HepG2 (cell line): Measurements from ENCODE around the gene CYB561. TPM values are rescaled to one million over a fixed set of nuclear protein-coding genes. Genes with fewer than 3 reads are reported as not detected.

Experiments used
- AHR ChIP-seq: IDR thresholded peaks from 2 replicates; pipeline ENCODE4 v1.6.1; 2018; ENCODE audit warnings: missing genetic modification reagents, missing compliant biosample characterization
- ASH2L ChIP-seq: fragments of 300-600, 200-600 bp; sonication (generic); IDR thresholded peaks from 2 replicates; pipeline ENCODE4 v1.7.0; 2017; ENCODE audit warnings: low read depth, mild to moderate bottlenecking, moderate library complexity, mixed read lengths, low read length; ENCODE audit not compliant: insufficient read length
- ATF4 ChIP-seq, 2 experiments: fragments of 450-650 bp in 1 of 2; sonication (generic) in 1 of 2; formaldehyde crosslinking; IDR thresholded peaks; 2 replicates each; pipeline versions ENCODE4 v1.5.0 to v1.8.0; 2020 to 2022; ENCODE audit warnings: mild to moderate bottlenecking in 1 of 2, missing genetic modification reagents in 1 of 2
- BCLAF1 ChIP-seq: fragments of 450-650 bp; IDR thresholded peaks from 2 replicates; pipeline ENCODE4 v1.6.1; 2017; ENCODE audit warnings: mild to moderate bottlenecking
- HBP1 ChIP-seq: IDR thresholded peaks from 2 replicates; pipeline ENCODE4 v1.6.1; 2016; ENCODE audit warnings: low read depth, control low read depth
- HHEX ChIP-seq: IDR thresholded peaks from 2 replicates; pipeline ENCODE4 v1.6.1; 2016; ENCODE audit warnings: control low read depth
- IKZF5 ChIP-seq: IDR thresholded peaks from 2 replicates; pipeline ENCODE4 v1.6.1; 2018; ENCODE audit warnings: missing genetic modification reagents, mild to moderate bottlenecking, missing compliant biosample characterization
- NKX3-1 ChIP-seq: sonication (generic); formaldehyde crosslinking; IDR thresholded peaks from 2 replicates; pipeline ENCODE4 v1.5.0; 2020; ENCODE audit warnings: missing genetic modification reagents
- NR3C1 ChIP-seq: sonication (generic); formaldehyde crosslinking; IDR thresholded peaks from 2 replicates; pipeline ENCODE4 v1.4.0; 2020; ENCODE audit warnings: missing genetic modification reagents
- SIN3B ChIP-seq: fragments of 150-350 bp; IDR thresholded peaks from 2 replicates; pipeline ENCODE4 v1.6.1; 2014; ENCODE audit warnings: low read length
- SSRP1 ChIP-seq: IDR thresholded peaks from 2 replicates; pipeline ENCODE4 v1.6.1; 2016; ENCODE audit warnings: control low read depth
- STAT5B ChIP-seq: sonication (generic); formaldehyde crosslinking; IDR thresholded peaks from 2 replicates; pipeline ENCODE4 v1.4.0; 2020; ENCODE audit warnings: missing genetic modification reagents
- TCF12 ChIP-seq, 2 experiments: fragments of 450-650 bp in 1 of 2; sonication (generic) in 1 of 2; formaldehyde crosslinking in 1 of 2; IDR thresholded peaks; 2 replicates each; pipeline versions ENCODE4 v1.6.1 to v1.8.0; 2017 to 2022; ENCODE audit warnings: antibody characterized with exemption in 1 of 2, mild to moderate bottlenecking in 1 of 2, missing genetic modification reagents in 1 of 2, moderate library complexity in 1 of 2
- TCF7L2 ChIP-seq: IDR thresholded peaks from 2 replicates; pipeline ENCODE4 v1.6.1; 2011; ENCODE audit warnings: mild to moderate bottlenecking, low read depth, low read length, moderate library complexity
- ZFP90 ChIP-seq: sonication (generic); formaldehyde crosslinking; IDR thresholded peaks from 2 replicates; pipeline ENCODE4 v1.8.0; 2022; ENCODE audit warnings: missing genetic modification reagents, mild to moderate bottlenecking, inconsistent platforms, borderline replicate concordance
- ZNF530 ChIP-seq: sonication (generic); formaldehyde crosslinking; IDR thresholded peaks from 2 replicates; pipeline ENCODE4 v1.5.0; 2020; ENCODE audit warnings: low read depth, mild to moderate bottlenecking, missing genetic modification reagents
- polyA plus RNA-seq, 8 experiments: library from polyadenylated mRNA; depleted of rRNA in 3 of 8; stranded (reverse) in 7 of 8; unstranded in 1 of 8; fragments of >200 nt; fragmentation: Illumina TruSeq in 4 of 8; extraction: Trizol in 4 of 8; gene quantifications; 2 replicates each; pipeline versions ENCODE4 v1.2.1 to v1.2.3, GENCODE V29; 2011 to 2016; ENCODE audit warnings: low read depth in 4 of 8, missing spikeins in 1 of 8, mixed read lengths in 1 of 8; ENCODE audit not compliant: insufficient read depth in 1 of 8
- total RNA-seq, 5 experiments: library from RNA; depleted of rRNA; stranded (reverse); fragments of >200 nt; fragmentation: Illumina TruSeq; extraction: Trizol; gene quantifications; 2 replicates each; pipeline ENCODE4 v1.2.3, GENCODE V29; 2016; ENCODE audit warnings: low read depth in 1 of 5
- TF ChIP-seq, protein P1 (sequence below): sonication (generic); formaldehyde crosslinking; IDR thresholded peaks from 2 replicates; pipeline ENCODE4 v1.4.0; 2020; ENCODE audit warnings: mild to moderate bottlenecking, missing genetic modification reagents

Gene CYB561
- total and polyA plus RNA-seq, 2 of the 13 experiments (the other 11 are each of a cell fraction or from before 2014, with no cell fraction given): 1.5 to 6.7 TPM

- no peak for TF ChIP-seq SIN3B
- no peak for TF ChIP-seq NKX3-1 (CRISPR knock-in tag)
- no peak; the same call in 1 of the 2 replicates for TF ChIP-seq ZFP90 (CRISPR knock-in tag)
- no peak for TF ChIP-seq HBP1
- TF ChIP-seq ATF4 (CRISPR knock-in tag; IDR thresholded peaks at IDR 0.05): no peak
- TF ChIP-seq ASH2L: no peak
- TF ChIP-seq TCF12 (IDR thresholded peaks at IDR 0.05): no peak
- no peak for TF ChIP-seq TCF12 (CRISPR knock-in tag; IDR thresholded peaks at IDR 0.05)
- TF ChIP-seq IKZF5 (CRISPR knock-in tag): no peak; the same call in 1 of the 2 replicates
- no peak for TF ChIP-seq ZNF530
- no peak for TF ChIP-seq TCF7L2
- TF ChIP-seq HHEX (CRISPR knock-in tag): no peak
- no peak for TF ChIP-seq NR3C1 (CRISPR knock-in tag)
- TF ChIP-seq, protein P1, sequence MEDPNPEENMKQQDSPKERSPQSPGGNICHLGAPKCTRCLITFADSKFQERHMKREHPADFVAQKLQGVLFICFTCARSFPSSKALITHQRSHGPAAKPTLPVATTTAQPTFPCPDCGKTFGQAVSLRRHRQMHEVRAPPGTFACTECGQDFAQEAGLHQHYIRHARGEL (CRISPR knock-in tag): no peak
- no peak for TF ChIP-seq AHR (CRISPR knock-in tag)
- TF ChIP-seq STAT5B (CRISPR knock-in tag): no peak
- TF ChIP-seq BCLAF1: no peak
- no peak for TF ChIP-seq SSRP1 (CRISPR knock-in tag)
These were observed at the start of gene CYB561 (continued) for GRCh38 chr17:63445954-63446752.
